ENCODE data around the gene LAMA4. TPM values are rescaled to one million over a fixed set of nuclear protein-coding genes. Genes with fewer than 3 reads are reported as not detected.

LAMA4 gene
- total RNA-seq, 1 donor from 2014 or later: 336 TPM

GRCh38 chr6:112100561-112100960, 153.8 kb downstream of the LAMA4 start:
- no peak for DNase-seq (ENCODE audit: low spot score)

- no peak for DNase-seq (ENCODE audit: low spot score)
These were observed 157.5 kb downstream of the LAMA4 start for GRCh38 chr6:112096901-112097300.

- no peak for DNase-seq (ENCODE audit: low spot score)
These were observed 166.5 kb downstream of the LAMA4 start for GRCh38 chr6:112087916-112088315.

- DNase-seq (ENCODE audit: low spot score): peak; percentile 99
These were observed 167.0 kb downstream of the LAMA4 start, which contains the start of the genes FAM229B and TUBE1 for GRCh38 chr6:112087136-112087911. FAM229B (plus strand) TSS chr6:112087591; CDS start chr6:112099284, 11,693 bp downstream. TUBE1 (minus strand) TSS chr6:112087482; CDS start chr6:112087434, 48 bp downstream.

GRCh38 chr6:112086744-112087135, 167.6 kb downstream of the LAMA4 start:
- DNase-seq (ENCODE audit: low spot score): peak; percentile 64

GRCh38 chr6:112085286-112086065, 168.9 kb downstream of the LAMA4 start:
- no peak for DNase-seq (ENCODE audit: low spot score)

- DNase-seq (ENCODE audit: low spot score): no peak
These were observed 172.8 kb downstream of the LAMA4 start for GRCh38 chr6:112081569-112081968.

GRCh38 chr6:112066606-112067005, 187.8 kb downstream of the LAMA4 start:
- DNase-seq (ENCODE audit: low spot score): no peak

- DNase-seq (ENCODE audit: low spot score): peak; percentile 50
These were observed 188.9 kb downstream of the LAMA4 start for GRCh38 chr6:112065426-112065986.

GRCh38 chr6:112062966-112063365, 191.4 kb downstream of the LAMA4 start:
- no peak for DNase-seq (ENCODE audit: low spot score)

- no peak for DNase-seq (ENCODE audit: low spot score)
These were observed 192.8 kb downstream of the LAMA4 start for GRCh38 chr6:112061605-112062004.

Other genes with a start within 250 kb of the LAMA4 start
- gene CCN6, start 200.5 kb downstream of the LAMA4 start, total RNA-seq (ENCODE audit: insufficient read depth, low replicate concordance): 6.7 TPM
- gene TUBE1, start 167.1 kb downstream of the LAMA4 start, total RNA-seq (ENCODE audit: insufficient read depth, low replicate concordance): 83.3 TPM
- 9.4 TPM for gene FAM229B, start 167.0 kb downstream of the LAMA4 start, total RNA-seq (ENCODE audit: insufficient read depth, low replicate concordance)
- 0.72 TPM for gene RFPL4B, start 92.8 kb upstream of the LAMA4 start, total RNA-seq (ENCODE audit: insufficient read depth, low replicate concordance)

Data from umbilical cord (tissue), 2 donors.